HAP-1 (cell line): ENCODE results near the gene PLCL1.
A peak's percentile ranks its signal among the peaks of the same experiment; 100 is the strongest.

Experiments
- DNase-seq, 2 experiments: peaks; one replicate each; pipeline ENCODE4 v3.0.0-alpha.2; 2016 to 2020; ENCODE audit warnings: low spot score in 2 of 2
- H3K27me3 ChIP-seq: fragments of 250-450 bp; sonication (Bioruptor Pico); 2 replicates; pipeline ENCODE4 v1.5.1; 2020; ENCODE audit warnings: low read depth, mild to moderate bottlenecking, moderate library complexity
- H3K36me3 ChIP-seq: fragments of 250-450 bp; sonication (Bioruptor Pico); replicated peaks from 2 replicates; pipeline ENCODE4 v1.5.1; 2020; ENCODE audit warnings: mild to moderate bottlenecking
- H3K4me1 ChIP-seq: fragments of 250-450 bp; sonication (Bioruptor Pico); 2 replicates; pipeline ENCODE4 v1.5.1; 2020; ENCODE audit warnings: mild to moderate bottlenecking
- H3K4me3 ChIP-seq: fragments of 250-450 bp; sonication (Bioruptor Pico); 2 replicates; pipeline ENCODE4 v1.5.1; 2020; ENCODE audit warnings: mild to moderate bottlenecking, moderate library complexity
- H3K9me3 ChIP-seq: fragments of 250-450 bp; sonication (Bioruptor Pico); 2 replicates; pipeline ENCODE4 v1.5.1; 2020; ENCODE audit warnings: mild to moderate bottlenecking, moderate library complexity
- in situ Hi-C: fragments of 300-500 bp; cut with MboI; formaldehyde crosslinking; loops from 3 replicates; pipeline ENCODE4 v1.14.3; 2020; ENCODE audit warnings: low sequenced_read_pairs, inconsistent platforms, mixed read lengths

The PLCL1 gene

DNA sequence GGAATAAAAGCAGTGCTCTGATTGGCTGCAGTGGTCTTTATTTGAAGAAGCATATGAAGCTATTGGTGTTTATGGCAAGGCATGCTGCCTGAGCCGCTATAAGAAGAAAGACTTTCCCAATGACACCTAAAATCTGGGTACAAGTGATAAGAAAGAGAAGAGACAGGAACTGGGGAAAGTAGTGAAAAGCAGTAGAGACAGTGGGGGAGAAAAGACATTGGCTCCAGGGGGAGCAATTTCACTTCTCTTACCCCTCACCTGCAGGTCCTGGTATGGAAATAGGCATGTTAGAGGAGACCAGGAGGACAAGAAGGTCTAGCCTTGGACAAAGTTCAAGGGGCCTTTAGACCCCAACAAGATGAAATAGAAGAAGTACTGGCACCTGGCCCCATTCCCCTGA, 47.1 kb downstream of the PLCL1 start:
- Histone ChIP-seq H3K27me3 (peaks cover 27% of the 10 kb centered on the region), H3K9me3 (no peaks in the 10 kb centered on the region), H3K4me1 (no peaks in the 10 kb centered on the region), H3K36me3 (no peaks in the 10 kb centered on the region), H3K4me3 (no peak overlapping the region)
- in situ Hi-C loops = no loop called here
- DNase-seq = no peak

- in situ Hi-C loops = no loop called here
- DNase-seq = no peak
- Histone ChIP-seq H3K27me3 (peaks cover 21% of the 10 kb centered on the region), H3K4me1 (no peaks in the 10 kb centered on the region), H3K9me3 (no peaks in the 10 kb centered on the region), H3K4me3 (no peak overlapping the region), H3K36me3 (no peaks in the 10 kb centered on the region)
Measured at GRCh38 chr2:197852108-197852507, 47.7 kb downstream of the PLCL1 start.

DNA sequence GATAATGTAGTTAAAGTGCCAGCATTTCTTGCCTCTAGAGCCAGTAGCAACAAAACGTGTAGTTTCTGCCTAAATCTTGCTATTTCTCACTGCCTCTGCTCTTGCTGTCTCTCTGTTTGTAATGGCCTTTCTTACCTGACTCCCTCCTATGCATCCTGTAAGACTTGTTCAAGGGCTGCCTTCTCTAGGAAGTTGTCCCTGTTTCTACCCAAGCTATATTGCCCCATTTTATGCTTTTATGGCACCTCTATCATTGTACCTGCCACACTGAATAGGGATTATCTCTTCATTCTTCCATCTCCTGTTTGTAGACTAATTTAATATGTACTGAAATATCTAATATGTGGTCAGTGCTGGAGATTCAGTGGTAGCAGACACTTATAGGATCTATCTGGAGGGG, 49.2 kb downstream of the PLCL1 start:
- no peaks in the 10 kb centered on the region for H3K36me3 ChIP-seq
- peaks cover 3% of the 10 kb centered on the region; the same call in 1 of the 2 replicates for H3K4me1 ChIP-seq
- DNase-seq = no peak
- no peak overlapping the region for H3K4me3 ChIP-seq
- in situ Hi-C loops = no loop called here
- H3K27me3 ChIP-seq = peaks cover 9% of the 10 kb centered on the region
- no peaks in the 10 kb centered on the region for H3K9me3 ChIP-seq

DNA sequence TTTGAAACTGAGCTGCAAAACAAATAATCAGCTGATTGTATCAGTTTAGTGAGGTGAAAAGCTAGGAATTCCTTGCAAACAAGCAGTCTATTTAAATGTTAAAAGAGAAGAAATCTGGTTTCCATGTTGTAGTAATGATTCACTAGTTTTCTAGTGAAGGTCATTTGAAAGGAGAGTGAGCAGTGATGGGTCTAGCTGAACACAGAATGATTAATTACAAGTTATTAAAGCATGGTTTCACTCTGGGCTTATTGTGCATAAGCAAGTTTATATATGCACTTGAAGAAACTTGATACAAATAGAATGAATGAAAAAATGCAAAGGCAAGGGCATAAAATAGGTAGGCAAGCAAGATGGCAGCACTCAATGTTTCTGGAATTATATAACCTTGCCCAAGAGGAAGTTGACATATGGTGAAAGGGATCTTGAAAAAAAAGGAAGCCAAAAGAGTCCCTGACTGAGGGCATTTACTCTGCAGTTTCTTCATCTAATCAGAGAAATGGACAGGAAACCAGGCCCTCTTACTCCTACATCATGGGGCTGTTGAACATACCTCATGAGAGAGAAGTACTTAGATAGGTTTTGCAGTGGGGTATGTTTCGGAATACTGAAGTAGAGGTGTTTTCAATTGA, 53.2 kb downstream of the PLCL1 start:
- in situ Hi-C loops = no loop called here
- Histone ChIP-seq H3K27me3 (no peaks in the 10 kb centered on the region; the same call in 1 of the 2 replicates), H3K4me1 (peaks cover 3% of the 10 kb centered on the region; the same call in 1 of the 2 replicates), H3K9me3 (no peaks in the 10 kb centered on the region), H3K36me3 (no peaks in the 10 kb centered on the region), H3K4me3 (no peak overlapping the region)
- DNase-seq = peak in 1 of 2 experiments; percentile 7

GRCh38 chr2:197858607-197859140, 54.3 kb downstream of the PLCL1 start:
- no peaks in the 10 kb centered on the region for H3K27me3 ChIP-seq
- DNase-seq = no peak
- no peaks in the 10 kb centered on the region for H3K36me3 ChIP-seq
- in situ Hi-C loops = no loop called here
- H3K4me1 ChIP-seq = peaks cover 3% of the 10 kb centered on the region; the same call in 1 of the 2 replicates
- H3K9me3 ChIP-seq = no peaks in the 10 kb centered on the region
- H3K4me3 ChIP-seq = no peak overlapping the region

DNA sequence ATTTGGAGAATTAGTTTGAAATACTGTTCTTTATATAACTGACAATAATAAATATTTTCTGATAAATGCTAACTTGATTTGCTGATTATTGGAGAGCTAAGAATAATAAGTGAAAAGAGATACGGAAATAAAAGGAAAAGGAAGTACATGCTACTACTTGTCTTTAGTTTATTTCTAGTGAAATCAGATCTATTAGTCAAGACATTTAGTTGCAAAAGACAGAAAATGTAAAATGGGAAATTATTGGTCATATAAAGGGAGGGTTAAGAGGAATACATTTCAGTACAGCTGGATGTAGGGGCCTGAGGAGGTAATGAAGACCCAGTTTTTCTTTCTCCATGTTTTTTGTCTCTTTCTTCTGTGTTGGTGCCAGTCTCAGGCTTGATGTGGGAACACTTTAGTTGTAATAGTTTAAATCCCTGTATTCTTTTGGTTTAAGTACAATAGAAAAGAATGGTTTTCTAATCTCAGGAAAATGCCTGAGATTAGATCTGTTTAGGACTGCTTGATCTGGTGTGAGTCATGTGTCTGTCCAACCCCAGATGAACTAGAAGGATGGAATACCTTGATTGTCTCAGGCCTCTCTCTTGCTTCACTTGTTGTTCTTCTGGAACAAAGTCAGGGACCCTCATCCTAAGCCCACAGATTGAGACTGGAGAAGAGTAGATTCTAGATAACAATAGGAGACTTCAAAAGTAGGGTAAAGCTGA, 58.0 kb downstream of the PLCL1 start:
- no peak for DNase-seq
- no peaks in the 10 kb centered on the region for H3K36me3 ChIP-seq
- peaks cover 3% of the 10 kb centered on the region; the same call in 1 of the 2 replicates for H3K4me1 ChIP-seq
- in situ Hi-C loops = no loop called here
- H3K4me3 ChIP-seq = no peak overlapping the region
- no peaks in the 10 kb centered on the region for H3K27me3 ChIP-seq
- H3K9me3 ChIP-seq = no peaks in the 10 kb centered on the region

DNA sequence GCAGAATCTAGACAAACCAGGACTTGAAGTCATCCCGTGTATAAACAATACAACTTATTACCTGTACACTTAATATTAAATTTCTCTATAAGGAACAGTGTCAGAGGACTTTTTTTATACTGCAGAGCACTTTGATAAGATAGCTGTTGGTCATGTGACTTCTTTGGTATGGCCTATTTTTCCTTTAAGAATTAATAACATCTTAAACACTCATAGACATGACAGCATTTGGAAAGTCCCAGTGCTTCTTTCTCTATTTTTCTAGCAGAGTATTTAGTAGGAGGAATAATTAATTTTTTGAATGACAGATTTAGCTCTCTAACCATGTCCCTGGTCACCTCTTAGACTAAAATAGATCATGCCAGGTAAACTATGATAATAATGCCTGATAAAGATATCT, 59.4 kb downstream of the PLCL1 start:
- Histone ChIP-seq H3K9me3 (no peaks in the 10 kb centered on the region), H3K4me3 (no peak overlapping the region), H3K36me3 (no peaks in the 10 kb centered on the region), H3K27me3 (no peaks in the 10 kb centered on the region), H3K4me1 (no peaks in the 10 kb centered on the region; the same call in none of the 2 replicates)
- DNase-seq = no peak
- in situ Hi-C loops = no loop called here

DNA sequence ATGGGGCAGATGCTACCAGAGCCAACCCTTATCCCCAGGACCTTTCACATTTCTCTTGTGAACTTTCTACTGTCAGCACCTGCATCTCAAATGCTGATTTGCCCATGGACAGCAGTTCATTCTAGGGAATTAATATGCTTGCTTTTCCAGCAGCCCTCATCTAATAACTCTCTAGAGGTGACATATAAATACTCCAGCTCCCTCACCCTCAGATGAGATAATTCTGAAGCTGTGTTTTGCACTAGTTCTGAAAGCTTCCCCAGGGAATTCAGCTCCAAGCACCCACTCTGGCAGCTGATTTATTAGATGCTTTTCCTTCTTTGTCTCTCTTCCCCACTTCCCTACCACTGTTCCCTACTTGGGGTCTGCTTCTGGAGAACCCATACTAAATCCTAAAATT, 62.1 kb downstream of the PLCL1 start:
- Histone ChIP-seq H3K9me3 (no peaks in the 10 kb centered on the region), H3K4me1 (no peaks in the 10 kb centered on the region; the same call in none of the 2 replicates), H3K36me3 (no peaks in the 10 kb centered on the region), H3K4me3 (no peak overlapping the region), H3K27me3 (no peaks in the 10 kb centered on the region)
- in situ Hi-C loops = no loop called here
- DNase-seq = no peak

DNA sequence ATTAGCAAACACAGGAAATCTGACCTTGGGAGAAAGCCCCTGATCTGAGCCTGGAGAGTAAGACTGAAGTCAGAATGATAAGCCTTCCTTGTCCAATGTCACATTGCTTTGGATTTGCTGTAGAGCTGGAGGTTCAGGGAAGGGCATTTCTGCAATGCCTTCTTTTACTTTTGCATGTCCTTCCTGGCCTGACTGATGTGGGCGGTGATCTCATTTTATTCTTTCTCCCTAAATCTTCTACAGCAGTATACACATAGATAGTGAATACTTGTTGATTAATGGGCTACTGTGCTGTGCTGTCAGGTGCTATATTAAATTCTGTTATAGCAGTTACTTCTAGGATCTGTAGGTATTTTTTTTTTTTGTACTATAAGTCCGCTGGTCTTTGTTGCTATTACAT, 62.6 kb downstream of the PLCL1 start:
- no peaks in the 10 kb centered on the region; the same call in none of the 2 replicates for H3K4me1 ChIP-seq
- no peak overlapping the region for H3K4me3 ChIP-seq
- no peaks in the 10 kb centered on the region for H3K27me3 ChIP-seq
- no peak for DNase-seq
- no peaks in the 10 kb centered on the region for H3K36me3 ChIP-seq
- H3K9me3 ChIP-seq = no peaks in the 10 kb centered on the region
- in situ Hi-C loops = no loop called here

GRCh38 chr2:197867624-197868023, 63.2 kb downstream of the PLCL1 start:
- in situ Hi-C loops = no loop called here

DNA sequence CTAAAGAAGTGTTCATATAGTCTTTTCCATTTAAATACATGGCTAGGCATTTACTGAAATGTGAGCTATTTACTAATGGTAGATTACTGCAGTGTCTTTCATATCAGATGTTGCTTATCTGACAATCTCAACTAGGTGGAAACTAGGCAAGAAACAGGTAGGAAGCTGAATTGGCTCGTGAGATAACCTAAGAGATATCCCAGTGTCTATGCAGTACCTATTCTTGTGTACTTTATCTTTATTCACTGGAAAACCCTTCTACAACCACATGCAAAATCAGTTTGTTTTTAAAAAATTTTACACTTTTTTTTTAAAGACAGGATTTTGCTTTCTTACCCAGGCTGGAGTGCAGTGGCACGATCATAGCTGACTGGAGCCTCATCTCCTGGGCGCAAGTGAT, 63.8 kb downstream of the PLCL1 start:
- no peaks in the 10 kb centered on the region; the same call in none of the 2 replicates for H3K4me1 ChIP-seq
- H3K4me3 ChIP-seq = no peak overlapping the region
- in situ Hi-C loops = no loop called here
- no peaks in the 10 kb centered on the region for H3K27me3 ChIP-seq
- DNase-seq = no peak
- no peaks in the 10 kb centered on the region for H3K36me3 ChIP-seq
- no peaks in the 10 kb centered on the region for H3K9me3 ChIP-seq

More at GRCh38 chr2:197867624-197868023, 63.2 kb downstream of the PLCL1 start:
- Histone ChIP-seq H3K4me1 (no peaks in the 10 kb centered on the region; the same call in none of the 2 replicates), H3K9me3 (no peaks in the 10 kb centered on the region), H3K4me3 (no peak overlapping the region), H3K36me3 (no peaks in the 10 kb centered on the region), H3K27me3 (no peaks in the 10 kb centered on the region)
- DNase-seq = peak in 1 of 2 experiments; percentile 11

- H3K4me3 ChIP-seq = no peak overlapping the region
- H3K27me3 ChIP-seq = no peaks in the 10 kb centered on the region
- in situ Hi-C loops = no loop called here
- H3K36me3 ChIP-seq = no peaks in the 10 kb centered on the region
- no peaks in the 10 kb centered on the region for H3K9me3 ChIP-seq
- H3K4me1 ChIP-seq = no peaks in the 10 kb centered on the region; the same call in none of the 2 replicates
- no peak for DNase-seq
Measured at GRCh38 chr2:197869041-197869440, 64.6 kb downstream of the PLCL1 start.

- H3K4me3 ChIP-seq = no peak overlapping the region
- H3K27me3 ChIP-seq = no peaks in the 10 kb centered on the region
- DNase-seq = peak in 1 of 2 experiments; percentile 21
- in situ Hi-C loops = no loop called here
- no peaks in the 10 kb centered on the region; the same call in none of the 2 replicates for H3K4me1 ChIP-seq
- no peaks in the 10 kb centered on the region for H3K36me3 ChIP-seq
- H3K9me3 ChIP-seq = no peaks in the 10 kb centered on the region
Measured at GRCh38 chr2:197869501-197870111, 65.2 kb downstream of the PLCL1 start.

GRCh38 chr2:197870137-197870536, 65.7 kb downstream of the PLCL1 start:
- Histone ChIP-seq H3K4me1 (no peaks in the 10 kb centered on the region; the same call in none of the 2 replicates), H3K4me3 (no peak overlapping the region)
- in situ Hi-C loops = no loop called here

More at GRCh38 chr2:197870137-197870536, 65.7 kb downstream of the PLCL1 start:
- Histone ChIP-seq H3K36me3 (no peaks in the 10 kb centered on the region), H3K9me3 (no peaks in the 10 kb centered on the region), H3K27me3 (no peaks in the 10 kb centered on the region)
- DNase-seq = no peak
